Activated CD4-positive, alpha-beta T cell treated with anti-CD3 and anti-CD28 coated beads for 4 hours (primary cell): ENCODE results near the gene GRIN1.

Experiments
- DNase-seq, 2 donors: peaks; one replicate each; pipeline ENCODE4 v3.0.0-alpha.2; 2020

The GRIN1 gene

GRCh38 chr9:137138722-137139467 lies at the start of gene GRIN1:
TSS of gene GRIN1 (plus strand) at chr9:137139154. CDS start at chr9:137139487, 333 bp downstream.
- no peak for DNase-seq

DNA sequence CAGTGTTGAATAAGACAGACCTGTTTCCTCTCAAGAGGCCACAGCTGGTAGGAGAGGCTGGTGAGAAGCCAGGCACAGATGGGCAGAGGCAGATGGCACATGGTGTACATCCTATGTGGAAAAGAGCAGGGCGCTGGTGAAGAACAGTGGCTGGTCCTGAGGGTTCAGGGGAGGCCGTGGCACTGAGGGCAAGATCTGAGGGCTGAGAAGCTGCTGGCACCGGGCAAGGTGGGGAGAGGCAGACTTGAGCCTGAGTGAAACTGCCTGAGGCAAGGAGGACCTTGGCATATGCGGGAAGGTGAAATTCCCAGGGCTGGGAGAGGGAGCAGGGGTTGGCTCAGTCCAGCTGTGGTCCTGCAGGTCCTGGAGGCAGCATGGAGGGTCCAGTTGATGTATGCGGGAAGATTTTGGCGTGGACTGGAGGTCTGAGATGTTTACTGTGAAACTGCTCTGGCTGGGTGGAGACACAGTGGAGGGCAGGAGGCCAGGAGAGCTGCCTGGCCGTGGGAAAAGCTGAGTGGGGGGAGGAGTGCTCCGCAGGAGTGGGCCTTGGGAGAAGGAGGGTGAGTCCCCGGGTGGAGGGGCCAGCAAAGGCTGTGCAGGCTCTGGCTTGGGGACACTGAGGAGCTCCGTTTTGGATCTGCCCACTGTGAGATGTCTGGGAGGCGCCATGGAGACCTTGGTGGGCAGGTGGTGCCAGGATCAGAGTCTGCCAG lies 49.6 kb upstream of the GRIN1 start:
- no peak for DNase-seq

- peak; percentile 84 to 85 for DNase-seq
Observed at GRCh38 chr9:137095664-137096517, 43.1 kb upstream of the GRIN1 start.

DNA sequence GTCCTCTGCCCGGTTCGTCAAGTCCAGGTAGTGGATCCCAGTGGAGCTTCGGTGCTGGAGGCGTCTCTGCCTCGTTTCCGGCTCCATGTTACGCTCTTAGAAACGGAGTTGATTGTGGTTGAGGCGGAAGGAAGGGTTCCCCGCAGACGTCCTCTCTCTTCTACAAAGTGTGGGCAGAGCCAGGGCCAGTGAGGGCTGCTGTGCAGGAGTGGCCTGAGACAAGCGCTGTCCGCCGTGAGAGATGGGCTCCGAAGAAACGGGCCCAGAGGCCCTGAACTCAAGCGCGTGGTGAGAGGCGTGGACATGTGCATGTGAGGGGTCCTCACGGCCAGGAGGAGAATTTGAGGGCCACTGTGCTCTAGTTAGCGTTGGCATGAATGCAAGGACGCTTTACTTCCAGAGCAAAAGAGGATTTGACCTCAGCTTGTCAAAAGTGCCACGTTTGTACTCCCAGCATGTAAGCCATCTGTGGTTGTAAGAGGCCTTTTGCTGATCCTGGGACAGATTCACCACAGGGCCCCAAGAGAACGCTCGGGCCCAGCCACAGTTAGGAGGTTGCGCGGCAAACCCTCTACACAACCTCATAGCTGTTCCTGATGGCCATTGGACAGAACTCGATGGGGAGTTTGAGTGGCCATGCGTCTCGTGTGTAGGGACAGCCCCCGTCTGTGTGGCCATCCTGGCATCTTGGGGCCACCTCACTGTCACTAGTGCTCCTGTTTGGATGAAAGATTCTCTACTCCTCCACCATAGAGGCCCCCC lies 42.0 kb upstream of the GRIN1 start:
- no peak for DNase-seq

DNA sequence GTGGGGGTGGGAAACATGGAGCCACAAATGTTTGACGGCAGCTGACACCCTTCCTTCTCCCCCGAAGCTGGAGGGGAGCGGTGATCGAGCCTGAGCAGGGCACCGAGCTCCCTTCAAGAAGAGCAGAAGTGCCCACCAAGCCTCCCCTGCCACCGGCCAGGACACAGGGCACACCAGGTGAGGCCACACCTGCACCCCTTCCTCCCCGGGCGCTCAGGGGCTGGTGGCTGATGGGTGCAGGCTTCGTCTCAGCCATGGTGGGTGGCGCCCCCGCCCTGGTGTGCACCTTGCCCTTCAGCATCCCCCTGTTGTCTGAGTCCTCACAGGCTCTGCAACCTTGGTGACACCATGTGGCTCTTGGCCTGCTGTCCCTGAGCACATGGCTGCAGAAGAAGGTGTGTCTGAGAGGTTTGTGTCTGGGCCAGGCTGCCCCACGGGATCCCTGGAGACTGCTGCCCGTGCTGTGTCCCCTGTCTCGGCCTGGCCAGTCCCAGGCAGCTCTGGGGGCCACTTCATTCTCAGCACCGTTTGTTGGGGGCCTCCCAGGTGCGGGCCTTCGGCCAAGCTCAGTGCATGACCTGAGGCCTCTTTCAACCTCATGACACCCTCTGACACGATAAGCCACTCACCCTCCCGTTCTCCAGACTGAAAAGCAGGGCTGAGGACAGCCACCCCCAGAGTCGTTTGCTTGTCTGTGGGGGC lies 41.0 kb upstream of the GRIN1 start:
- no peak for DNase-seq

GRCh38 chr9:137099231-137099630 lies 39.7 kb upstream of the GRIN1 start:
- no peak for DNase-seq

DNA sequence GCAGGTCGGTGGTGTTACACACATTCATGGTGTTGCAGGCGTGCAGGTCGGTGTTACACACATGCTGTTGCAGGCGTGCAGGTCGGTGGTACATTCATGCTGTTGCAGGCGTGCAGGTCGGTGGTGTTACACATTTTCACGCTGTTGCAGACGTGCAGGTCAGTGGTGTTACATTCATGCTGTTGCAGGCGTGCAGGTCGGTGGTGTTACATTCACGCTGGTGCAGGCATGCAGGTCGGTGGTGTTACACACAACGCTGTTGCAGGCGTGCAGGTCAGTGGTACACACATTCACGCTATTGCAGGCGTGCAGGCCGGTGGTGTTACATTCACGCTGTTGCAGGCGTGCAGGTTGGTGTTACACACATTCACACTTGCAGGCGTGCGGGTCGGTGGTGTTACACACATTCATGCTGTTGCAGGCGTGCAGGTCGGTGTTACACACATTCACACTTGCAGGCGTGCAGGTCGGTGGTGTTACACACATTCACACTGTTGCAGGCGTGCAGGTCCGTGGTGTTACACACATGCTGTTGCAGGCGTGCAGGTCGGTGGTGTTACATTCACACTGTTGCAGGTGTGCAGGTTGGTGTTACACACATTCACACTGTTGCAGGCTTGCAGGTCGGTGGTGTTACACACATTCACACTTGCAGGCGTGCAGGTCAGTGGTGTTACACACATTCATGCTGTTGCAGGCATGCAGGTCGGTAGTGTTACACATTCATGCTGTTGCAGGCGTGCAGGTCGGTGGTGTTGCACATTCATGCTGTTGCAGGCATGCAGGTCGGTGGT lies 35.6 kb upstream of the GRIN1 start:
- no peak for DNase-seq

DNA sequence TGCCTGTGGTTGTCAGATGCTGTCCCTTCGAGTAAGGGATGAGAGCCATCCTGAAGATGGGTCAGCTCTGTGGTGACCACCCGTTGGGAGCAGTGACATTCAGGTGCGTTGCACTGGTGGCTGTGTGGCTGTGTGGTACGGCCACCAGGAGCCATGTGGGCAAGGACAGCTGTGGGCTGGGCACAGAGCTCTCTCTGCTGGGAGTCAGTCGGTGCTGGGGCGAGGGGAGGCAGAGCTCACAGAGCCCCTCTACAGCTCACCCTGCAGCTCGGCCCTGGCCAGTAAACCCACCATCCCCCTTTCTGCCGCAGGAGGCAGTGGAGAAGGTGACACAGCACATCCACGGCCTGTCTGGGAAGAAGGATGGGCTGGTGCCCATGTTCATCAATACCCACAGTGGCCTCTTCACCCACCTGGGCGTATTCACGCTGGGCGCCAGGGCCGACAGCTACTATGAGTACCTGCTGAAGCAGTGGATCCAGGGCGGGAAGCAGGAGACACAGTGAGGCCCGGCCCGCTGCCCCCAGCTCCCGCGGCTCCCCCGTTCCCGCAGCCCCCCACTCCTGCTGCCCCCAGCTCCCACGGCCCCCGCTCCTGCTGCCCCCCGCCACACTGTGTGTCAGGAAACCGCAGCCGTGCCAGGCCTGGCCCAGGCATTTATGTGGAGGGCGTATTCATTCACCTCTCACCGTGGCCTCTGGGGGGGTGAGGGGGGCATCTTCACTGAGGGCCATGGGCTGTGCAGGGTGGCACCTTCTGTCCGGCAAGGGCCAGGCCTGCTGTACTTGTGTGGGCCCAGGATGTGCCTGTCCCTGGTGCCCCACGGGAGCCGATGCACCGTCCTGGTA lies 32.9 kb upstream of the GRIN1 start:
- no peak for DNase-seq

- DNase-seq, result no peak
Observed at GRCh38 chr9:137106662-137107250, 32.2 kb upstream of the GRIN1 start.

- DNase-seq, result no peak
Observed at GRCh38 chr9:137107312-137107921, 31.5 kb upstream of the GRIN1 start.

DNA sequence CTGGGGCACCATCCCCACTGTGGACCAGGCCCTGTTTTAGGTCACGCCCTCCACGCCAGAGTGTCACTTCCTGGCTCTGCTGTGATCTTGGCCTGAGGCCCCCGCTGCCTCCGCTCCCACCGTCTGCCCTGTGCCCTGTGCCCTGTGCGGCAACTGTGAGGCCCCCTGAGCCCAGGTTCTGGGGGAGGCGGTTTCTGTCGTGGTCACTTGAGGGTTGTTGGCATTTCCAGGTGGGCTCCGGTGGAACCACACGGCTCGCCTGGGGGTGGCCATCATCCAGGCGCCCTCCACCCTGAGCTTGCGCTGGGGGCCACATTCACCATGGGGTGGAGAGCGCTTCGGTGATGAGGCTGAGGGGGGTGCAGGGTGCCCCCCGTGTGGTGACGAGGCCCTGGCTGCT lies 31.0 kb upstream of the GRIN1 start:
- no peak for DNase-seq

DNA sequence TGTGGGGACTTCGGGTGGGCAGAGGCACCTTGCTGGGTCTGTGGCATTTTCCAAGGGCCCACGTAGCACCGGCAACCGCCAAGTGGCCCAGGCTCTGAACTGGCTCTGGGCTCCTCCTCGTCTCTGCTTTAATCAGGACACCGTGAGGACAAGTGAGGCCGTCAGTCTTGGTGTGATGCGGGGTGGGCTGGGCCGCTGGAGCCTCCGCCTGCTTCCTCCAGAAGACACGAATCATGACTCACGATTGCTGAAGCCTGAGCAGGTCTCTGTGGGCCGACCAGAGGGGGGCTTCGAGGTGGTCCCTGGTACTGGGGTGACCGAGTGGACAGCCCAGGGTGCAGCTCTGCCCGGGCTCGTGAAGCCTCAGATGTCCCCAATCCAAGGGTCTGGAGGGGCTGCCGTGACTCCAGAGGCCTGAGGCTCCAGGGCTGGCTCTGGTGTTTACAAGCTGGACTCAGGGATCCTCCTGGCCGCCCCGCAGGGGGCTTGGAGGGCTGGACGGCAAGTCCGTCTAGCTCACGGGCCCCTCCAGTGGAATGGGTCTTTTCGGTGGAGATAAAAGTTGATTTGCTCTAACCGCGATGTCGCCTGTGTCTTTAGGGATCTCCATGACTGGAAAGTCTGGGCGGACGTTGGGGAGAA lies 30.2 kb upstream of the GRIN1 start:
- DNase-seq, result no peak

- DNase-seq, result no peak
Observed at GRCh38 chr9:137109250-137110146, 29.5 kb upstream of the GRIN1 start.

GRCh38 chr9:137110147-137110910 lies 28.6 kb upstream of the GRIN1 start:
- no peak for DNase-seq

GRCh38 chr9:137110911-137111787 lies 27.8 kb upstream of the GRIN1 start:
- no peak for DNase-seq
